Neural cell (in vitro differentiated cells): ENCODE measurements around the gene ADGRL1.

Source experiments
- EP300 ChIP-seq: fragments of 450-650 bp; conservative IDR thresholded peaks from 2 replicates; pipeline ENCODE4 v1.6.1; 2014; ENCODE audit warnings: antibody characterized with exemption, mild to moderate bottlenecking, moderate library complexity; ENCODE audit not compliant: poor library complexity, severe bottlenecking
- EZH2 ChIP-seq: fragments of 200-600, 300-800 bp; shearing (Covaris generic), sonication (generic); IDR thresholded peaks from 2 replicates; pipeline ENCODE4 v1.6.1; 2014; ENCODE audit warnings: antibody characterized with exemption, low read length, borderline replicate concordance, mild to moderate bottlenecking; ENCODE audit not compliant: insufficient read depth, poor library complexity, severe bottlenecking
- POLR2AphosphoS5 ChIP-seq: IDR thresholded peaks from 2 replicates; pipeline ENCODE4 v1.6.1; 2012
- RAD21 ChIP-seq: fragments of 450-650 bp; conservative IDR thresholded peaks from 2 replicates; pipeline ENCODE4 v1.6.1; 2014; ENCODE audit warnings: antibody characterized with exemption, mild to moderate bottlenecking, moderate library complexity
- SMC3 ChIP-seq: fragments of 450-650 bp; conservative IDR thresholded peaks from 2 replicates; pipeline ENCODE4 v1.6.1; 2014; ENCODE audit warnings: antibody characterized with exemption, mild to moderate bottlenecking, moderate library complexity; ENCODE audit not compliant: poor library complexity
- TAF1 ChIP-seq: IDR thresholded peaks from 2 replicates; pipeline ENCODE4 v1.6.1; 2012; ENCODE audit warnings: low read depth
- TF ChIP-seq, protein P1 (sequence below): fragments of 450-650 bp; IDR thresholded peaks from 2 replicates; pipeline ENCODE4 v1.5.1; 2014; ENCODE audit warnings: antibody characterized with exemption, mild to moderate bottlenecking, moderate library complexity; ENCODE audit not compliant: poor library complexity, severe bottlenecking

DNA sequence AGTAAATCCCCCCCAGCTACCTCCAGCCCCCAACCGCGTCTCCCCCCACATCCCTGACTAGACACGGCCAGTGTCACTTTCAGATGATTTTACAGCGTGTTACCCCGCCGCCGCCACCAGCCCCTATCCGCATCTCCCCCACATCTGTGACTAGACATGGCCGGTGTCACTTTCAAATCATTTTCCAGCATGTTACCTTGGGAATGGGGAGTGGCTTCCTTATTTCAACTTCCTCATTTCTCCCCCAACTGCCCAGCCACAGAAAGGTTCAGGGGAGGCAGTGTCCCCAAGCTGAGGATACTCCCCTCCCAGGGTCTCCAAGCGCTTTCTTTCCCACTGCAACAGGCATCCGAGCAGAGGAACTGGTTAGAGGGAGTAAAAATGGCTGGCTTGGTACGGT is 18.4 kb downstream of the ADGRL1 start:
- TF ChIP-seq, protein P1, sequence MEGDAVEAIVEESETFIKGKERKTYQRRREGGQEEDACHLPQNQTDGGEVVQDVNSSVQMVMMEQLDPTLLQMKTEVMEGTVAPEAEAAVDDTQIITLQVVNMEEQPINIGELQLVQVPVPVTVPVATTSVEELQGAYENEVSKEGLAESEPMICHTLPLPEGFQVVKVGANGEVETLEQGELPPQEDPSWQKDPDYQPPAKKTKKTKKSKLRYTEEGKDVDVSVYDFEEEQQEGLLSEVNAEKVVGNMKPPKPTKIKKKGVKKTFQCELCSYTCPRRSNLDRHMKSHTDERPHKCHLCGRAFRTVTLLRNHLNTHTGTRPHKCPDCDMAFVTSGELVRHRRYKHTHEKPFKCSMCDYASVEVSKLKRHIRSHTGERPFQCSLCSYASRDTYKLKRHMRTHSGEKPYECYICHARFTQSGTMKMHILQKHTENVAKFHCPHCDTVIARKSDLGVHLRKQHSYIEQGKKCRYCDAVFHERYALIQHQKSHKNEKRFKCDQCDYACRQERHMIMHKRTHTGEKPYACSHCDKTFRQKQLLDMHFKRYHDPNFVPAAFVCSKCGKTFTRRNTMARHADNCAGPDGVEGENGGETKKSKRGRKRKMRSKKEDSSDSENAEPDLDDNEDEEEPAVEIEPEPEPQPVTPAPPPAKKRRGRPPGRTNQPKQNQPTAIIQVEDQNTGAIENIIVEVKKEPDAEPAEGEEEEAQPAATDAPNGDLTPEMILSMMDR = no peak
- no peak for TF ChIP-seq EZH2
- TF ChIP-seq EP300 = no peak
- no peak for TF ChIP-seq TAF1
- no peak for TF ChIP-seq RAD21
- TF ChIP-seq POLR2AphosphoS5 = no peak
- no peak for TF ChIP-seq SMC3
